Measurements from ENCODE around the gene LRRC52. TPM values are rescaled to one million over a fixed set of nuclear protein-coding genes. Genes with fewer than 3 reads are reported as not detected.

Gene LRRC52
- total RNA-seq, 6 experiments from 2014 or later: not detected

DNA sequence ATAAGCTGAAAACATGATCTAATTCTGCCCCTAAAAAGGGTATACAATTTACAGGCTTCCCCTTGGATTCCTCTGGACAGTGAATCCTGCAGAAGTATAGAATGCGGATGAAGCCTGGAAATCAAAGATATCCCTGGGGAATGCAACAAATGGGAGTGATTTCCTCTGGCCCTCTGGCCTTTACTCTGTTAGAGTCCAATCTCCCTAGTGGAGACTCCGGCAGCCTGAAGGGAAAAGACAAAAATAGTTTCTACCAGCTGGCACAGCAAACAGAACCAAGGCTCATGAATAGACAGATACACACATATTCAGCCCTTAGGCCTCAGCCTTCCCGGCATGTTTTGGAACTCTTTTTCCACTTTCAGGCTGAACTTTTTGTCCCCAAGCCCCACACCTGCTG is 3.9 kb upstream of the LRRC52 start:
- intact Hi-C loops (cut with DNase I): no loop called here
- no peak overlapping the region for H3K27ac ChIP-seq
- H3K9me3 ChIP-seq: no peaks in the 10 kb centered on the region
- H3K4me1 ChIP-seq: no peaks in the 10 kb centered on the region
- no peak for DNase-seq
- no peak overlapping the region for H3K4me3 ChIP-seq
- no peak for ATAC-seq
- no peaks in the 10 kb centered on the region for H3K27me3 ChIP-seq
- WGBS (ENCODE audit: insufficient coverage, low coverage, low lambda C conversion rate, missing lambda C conversion rate): 60% methylated on average over 1 of the region's 3 CpGs
- no peak for TF ChIP-seq POLR2A (IDR thresholded peaks at IDR 0.05)
- no peak for TF ChIP-seq CTCF (IDR thresholded peaks at IDR 0.05)
- no peaks in the 10 kb centered on the region for H3K36me3 ChIP-seq

GRCh38 chr1:165542015-165542631 is 1.7 kb upstream of the LRRC52 start:
- DNase-seq (no peak), ATAC-seq (no peak)
- Histone ChIP-seq H3K27ac (no peak overlapping the region), H3K36me3 (no peaks in the 10 kb centered on the region), H3K4me3 (no peak overlapping the region), H3K4me1 (no peaks in the 10 kb centered on the region), H3K27me3 (no peaks in the 10 kb centered on the region), H3K9me3 (no peaks in the 10 kb centered on the region)
- intact Hi-C loops (cut with DNase I): no loop called here
- WGBS (ENCODE audit: insufficient coverage, low coverage, low lambda C conversion rate, missing lambda C conversion rate): 78% methylated on average over 6 of the region's 6 CpGs
- TF ChIP-seq POLR2A (IDR thresholded peaks at IDR 0.05): no peak
- TF ChIP-seq CTCF (IDR thresholded peaks at IDR 0.05): no peak

- no peak overlapping the region for H3K27ac ChIP-seq
- no peaks in the 10 kb centered on the region for H3K27me3 ChIP-seq
- WGBS (ENCODE audit: insufficient coverage, low coverage, low lambda C conversion rate, missing lambda C conversion rate): 0% methylated on average over 1 of the region's 1 CpG
- ATAC-seq (no peak), DNase-seq (no peak)
- no peaks in the 10 kb centered on the region for H3K4me1 ChIP-seq
- no peak overlapping the region for H3K4me3 ChIP-seq
- TF ChIP-seq CTCF (IDR thresholded peaks at IDR 0.05) (no peak), POLR2A (IDR thresholded peaks at IDR 0.05) (no peak)
- H3K9me3 ChIP-seq: no peaks in the 10 kb centered on the region
- H3K36me3 ChIP-seq: no peaks in the 10 kb centered on the region
- intact Hi-C loops (cut with DNase I): no loop called here
Measured at GRCh38 chr1:165542647-165543046, 1.2 kb upstream of the LRRC52 start.

- Histone ChIP-seq H3K4me3 (no peak overlapping the region), H3K36me3 (no peaks in the 10 kb centered on the region), H3K4me1 (no peaks in the 10 kb centered on the region), H3K27ac (no peak overlapping the region), H3K27me3 (no peaks in the 10 kb centered on the region), H3K9me3 (no peaks in the 10 kb centered on the region)
- DNase-seq (no peak), ATAC-seq (no peak)
- intact Hi-C loops (cut with DNase I): no loop called here
- TF ChIP-seq CTCF (IDR thresholded peaks at IDR 0.05): no peak
Measured at GRCh38 chr1:165544996-165545395, 1.2 kb downstream of the LRRC52 start.

GRCh38 chr1:165545974-165546373 is 2.2 kb downstream of the LRRC52 start:
- no peak for TF ChIP-seq CTCF (IDR thresholded peaks at IDR 0.05)
- TF ChIP-seq POLR2A (IDR thresholded peaks at IDR 0.05): no peak
- DNase-seq (no peak), ATAC-seq (no peak)
- Histone ChIP-seq H3K27me3 (no peaks in the 10 kb centered on the region), H3K36me3 (no peaks in the 10 kb centered on the region), H3K9me3 (no peaks in the 10 kb centered on the region), H3K4me3 (no peak overlapping the region), H3K27ac (no peak overlapping the region), H3K4me1 (no peaks in the 10 kb centered on the region)
- intact Hi-C loops (cut with DNase I): no loop called here
- 43% methylated on average over 2 of the region's 2 CpGs for WGBS (ENCODE audit: insufficient coverage, low coverage, low lambda C conversion rate, missing lambda C conversion rate)
